Right lobe of liver (tissue), 6 donors: ENCODE measurements around the gene CYP4X1. TPM values are rescaled to one million over a fixed set of nuclear protein-coding genes. Genes with fewer than 3 reads are reported as not detected.
"Not testable (repeated sequence)": the region's sequence is repeated elsewhere in the genome, so short reads cannot be mapped to it uniquely, and the experiment has no call there.

Source experiments
- ATAC-seq, 4 donors: fragments of 200-7000 bp; cut with Tn5 transposase; one replicate each; pipeline ENCODE4 v1.9.1; 2020; ENCODE audit warnings: mild to moderate bottlenecking in 4 of 4, moderate library complexity in 4 of 4
- DNase-seq, 3 donors: peaks; one replicate each; pipeline ENCODE4 v3.0.0-alpha.2; 2020
- H3K27ac ChIP-seq, 3 donors: fragments of 200-600 bp; one replicate each; pipeline ENCODE4 v1.8.0; 2022
- H3K27me3 ChIP-seq, 2 donors: fragments of 200-600 bp; one replicate each; pipeline ENCODE4 v1.8.0; 2022
- H3K36me3 ChIP-seq, 4 donors: fragments of 200-600 bp; sonication (generic) in 1 of 4; one replicate each; pipeline versions ENCODE4 v1.5.1 to v1.8.0; 2017 to 2022; ENCODE audit warnings: control low read depth in 1 of 4
- H3K4me1 ChIP-seq, 4 donors: fragments of 200-600 bp; sonication (generic) in 1 of 4; one replicate each; pipeline versions ENCODE4 v1.5.1 to v1.8.0; 2017 to 2022; ENCODE audit warnings: control low read depth in 1 of 4
- H3K4me3 ChIP-seq, 3 donors: fragments of 200-600 bp; one replicate each; pipeline ENCODE4 v1.8.0; 2022
- H3K9me3 ChIP-seq, 4 donors: fragments of 200-600 bp; sonication (generic) in 1 of 4; one replicate each; pipeline versions ENCODE4 v1.5.1 to v1.8.0; 2017 to 2022; ENCODE audit warnings: control low read depth in 1 of 4
- CTCF ChIP-seq, 4 donors: fragments of 200-600 bp in 3 of 4; fragments of 450-650 bp in 1 of 4; IDR thresholded peaks; one replicate each; pipeline versions ENCODE4 v1.5.1 to v1.8.0; 2016 to 2022; ENCODE audit warnings: antibody characterized with exemption in 4 of 4, mild to moderate bottlenecking in 2 of 4
- WGBS: methylation state at CpG from one replicate; pipeline ENCODE4 v1.1.6; 2018; ENCODE audit warnings: low coverage, low lambda C conversion rate; ENCODE audit not compliant: insufficient coverage; ENCODE audit errors: missing lambda C conversion rate; 5-methylcytosine and 5-hydroxymethylcytosine counted together
- intact Hi-C, 2 donors: fragments of 100-400 bp; cut with DNase I; formaldehyde crosslinking; loops; one replicate each; pipeline versions ENCODE4 v1.11.2 to v1.14.1; 2022
- small RNA-seq, 2 experiments: library from RNA; depleted of rRNA; stranded (forward); fragments of <200 nt; gene quantifications; one replicate each; pipeline ENCODE3, GENCODE V24; 2016
- total RNA-seq, 6 experiments: library from RNA; depleted of rRNA in 2 of 6; stranded (reverse); fragments of >200 nt in 2 of 6; fragmentation: NEBNext Ultra II Directional in 3 of 6; extraction: Animal tissue kit (Norgen Biotek cat#: 25700) in 3 of 6; gene quantifications; one replicate each; pipeline versions ENCODE4 v1.1.0 to v1.2.4, GENCODE V29; 2016 to 2023
- donor health status: DM: no; HTN: yes; CAD: no.
- donor health status: DM: no; HTN: no; CAD: no.
- donor health status: DM: no; HTN: no; CAD: no.
- donor health status: DM: no; HTN: yes; CAD: no.
- donor health status: DM: no; HTN: yes; CAD: no.

Gene CYP4X1
- total RNA-seq, 6 experiments from 2014 or later: 1.2 to 4.1 (median 2.1) TPM

GRCh38 chr1:47089356-47089755, 65.9 kb downstream of the CYP4X1 start:
- H3K27me3 ChIP-seq, H3K4me1 ChIP-seq, H3K4me3 ChIP-seq, H3K36me3 ChIP-seq, intact Hi-C loops, H3K27ac ChIP-seq, H3K9me3 ChIP-seq, DNase-seq: not testable (repeated sequence)
- WGBS: 5% methylated on average over 3 of the region's 3 CpGs
- peak; percentile 56 to 64 (median 60) for TF ChIP-seq CTCF (IDR thresholded peaks at IDR 0.05)
- ATAC-seq: peak; percentile 54 to 70 (median 56)

- H3K27ac ChIP-seq: not testable (repeated sequence)
Observed at GRCh38 chr1:47091476-47091875, 68.0 kb downstream of the CYP4X1 start.

More at GRCh38 chr1:47091476-47091875, 68.0 kb downstream of the CYP4X1 start:
- H3K27me3 ChIP-seq, H3K36me3 ChIP-seq, DNase-seq, H3K9me3 ChIP-seq, H3K4me1 ChIP-seq, H3K4me3 ChIP-seq, ATAC-seq, intact Hi-C loops: not testable (repeated sequence)
- 22% methylated on average over 3 of the region's 3 CpGs for WGBS
- TF ChIP-seq CTCF (IDR thresholded peaks at IDR 0.05): peak in 3 of 4 donors; percentile 16 to 32 (median 31)

Small RNA genes lying within 50 kb of the gene (small RNA-seq; reads per million reads assigned to genes)
- gene CYP4A27P: 0 reads per million in 2 experiments
- 0 reads per million in 2 experiments for gene CYP4A43P
- gene CYP4A44P: 0 reads per million in 2 experiments

Other genes starting within 250 kb of the CYP4X1 start
- gene CYP4B1, start 224.6 kb upstream of the CYP4X1 start, total RNA-seq: under 1 TPM in 1 of 6 experiments, not detected in 5; 0.62 TPM
- gene CYP4A11, start 82.2 kb upstream of the CYP4X1 start, total RNA-seq: 100 to 1,000 TPM; 176 to 676 (median 297) TPM
- gene CYP4Z1, start 43.6 kb downstream of the CYP4X1 start, total RNA-seq: under 1 TPM in 4 of 6 experiments, not detected in 2; 0.30 to 0.64 (median 0.39) TPM
- 100 to 1,000 TPM in 1 of 6 experiments, 10 to 100 TPM in 5; 17.2 to 159 (median 48.9) TPM for gene CYP4A22, start 113.8 kb downstream of the CYP4X1 start, total RNA-seq
- 10 to 100 TPM in 2 of 6 experiments, 1 to 10 TPM in 2, under 1 TPM in 2; 0.24 to 44.3 (median 5.4) TPM for gene PDZK1IP1, start 166.4 kb downstream of the CYP4X1 start, total RNA-seq
- 1 to 10 TPM in 4 of 6 experiments, under 1 TPM in 2; 0.43 to 4.5 (median 1.8) TPM for gene TAL1, start 208.6 kb downstream of the CYP4X1 start, total RNA-seq